GM21390 (cell line): Measurements from ENCODE around the gene RBFA.

Experiments used
- ATAC-seq: cut with Tn5 transposase; IDR thresholded peaks from one replicate; pipeline ENCODE4 v1.9.1; 2021; ENCODE audit not compliant: unreplicated experiment

Gene RBFA

GRCh38 chr18:80070825-80071224, 36.6 kb downstream of the RBFA start:
- ATAC-seq, result no peak

- no peak for ATAC-seq
Measured at GRCh38 chr18:80074183-80074582, 39.9 kb downstream of the RBFA start.

DNA sequence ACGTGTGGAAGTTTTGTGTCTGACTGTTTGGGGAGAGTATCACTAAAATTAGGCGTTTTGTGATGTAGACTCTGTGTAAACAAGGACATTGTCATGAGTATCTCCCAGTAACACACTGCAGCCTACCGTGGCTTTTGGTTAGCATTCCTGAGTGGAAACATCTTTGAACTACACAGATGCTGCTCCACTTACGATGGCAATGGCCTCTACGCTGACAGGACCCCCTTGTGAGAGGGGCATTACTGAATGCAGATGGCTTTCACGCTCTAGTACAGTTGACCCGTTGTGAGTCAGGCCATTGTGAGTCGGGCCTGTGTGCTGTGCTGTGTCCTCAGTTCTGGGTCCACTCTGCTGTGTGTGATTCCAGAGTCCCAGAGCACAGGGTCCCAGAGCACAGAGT, 40.5 kb downstream of the RBFA start:
- no peak for ATAC-seq

DNA sequence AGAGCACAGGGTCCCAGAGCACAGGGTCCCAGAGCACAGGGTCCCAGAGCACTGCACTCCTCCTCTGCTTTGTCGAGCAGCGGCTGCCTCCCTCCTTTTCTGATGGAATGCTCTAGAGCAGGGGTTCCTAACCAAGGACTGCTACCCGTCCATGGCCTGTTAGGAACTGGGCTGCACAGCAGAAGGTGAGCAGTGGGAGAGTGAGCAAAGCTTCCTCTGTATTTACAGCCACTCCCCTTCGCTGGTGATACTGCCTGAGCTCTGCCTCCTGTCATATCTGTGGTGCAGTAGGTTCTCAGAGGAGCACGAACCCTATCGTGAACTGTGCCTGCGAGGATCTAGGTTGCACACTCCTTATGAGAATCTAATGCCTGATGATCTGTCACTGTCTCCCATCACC, 41.7 kb downstream of the RBFA start:
- no peak for ATAC-seq

- ATAC-seq, result no peak
Measured at GRCh38 chr18:80076379-80076778, 42.1 kb downstream of the RBFA start.

DNA sequence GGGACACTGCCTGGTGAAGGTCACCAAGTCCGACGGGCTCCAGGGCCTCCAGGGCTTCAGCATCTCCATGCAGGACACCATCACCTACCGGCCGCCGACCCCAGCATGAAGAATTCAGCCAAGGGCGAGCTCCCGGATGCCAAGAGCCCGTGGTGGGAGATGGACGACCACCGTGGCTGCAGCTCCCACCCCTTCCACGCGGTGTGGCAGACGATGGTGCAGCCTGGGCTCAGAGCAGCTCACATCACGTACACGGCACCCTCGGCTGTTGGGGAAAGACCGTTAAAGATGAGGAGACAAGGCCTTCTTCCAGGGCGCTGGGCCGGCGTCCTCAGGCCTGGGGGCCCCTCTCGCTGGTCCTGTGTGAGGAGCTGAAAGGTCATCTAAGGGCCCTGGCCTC, 43.6 kb downstream of the RBFA start:
- ATAC-seq, result no peak
